GM12878 (cell line): Measurements from ENCODE around the gene MARS1. TPM values are rescaled to one million over a fixed set of nuclear protein-coding genes. Genes with fewer than 3 reads are reported as not detected.

Source experiments
- ATAC-seq: fragments of 200-7000 bp; cut with Tn5 transposase; 3 replicates; pipeline ENCODE4 v1.9.1; 2020; ENCODE audit warnings: mild to moderate bottlenecking, moderate library complexity
- BruUV-seq: library from RNA; stranded (reverse); fragments of 400-500 nt; replicated peaks from 2 replicates; lab custom pipeline; 2021; lab: Mats Ljungman, UMichigan
- CTCF ChIA-PET: fragments of 300-600 bp; sonication (Branson Sonifier 250); formaldehyde crosslinking; extraction: SDS; loops from one replicate; lab custom pipeline; 2021; ENCODE audit warnings: inconsistent platforms; lab: Yijun Ruan, JAX
- POLR2A ChIA-PET: fragments of 350-600 bp; formaldehyde crosslinking; extraction: SDS; loops from one replicate; lab custom pipeline; 2021; ENCODE audit warnings: inconsistent platforms; lab: Charles Lee
- RAD21 ChIA-PET: fragments of 300-600 bp; sonication (Branson Sonifier 250); formaldehyde crosslinking; loops from one replicate; lab custom pipeline; 2023; ENCODE audit warnings: antibody characterized with exemption; ENCODE audit not compliant: unreplicated experiment; lab: Charles Lee
- SMC1A ChIA-PET: fragments of 300-600 bp; sonication (Branson Sonifier 250); formaldehyde crosslinking; loops from one replicate; lab custom pipeline; 2023; ENCODE audit not compliant: unreplicated experiment, uncharacterized antibody; lab: Charles Lee
- DNase-seq: peaks from one replicate; pipeline ENCODE4 v3.0.0-alpha.2; 2011; ENCODE audit warnings: low read depth, low spot score
- FAIRE-seq: peaks from 3 replicates; lab custom pipeline; 2011; peaks lifted over from hg19 to GRCh38; lab: Jason Lieb, UNC
- H2AFZ ChIP-seq: 2 replicates; pipeline ENCODE4 v1.6.0; 2011; ENCODE audit warnings: low read depth, low read length, control low read depth; ENCODE audit not compliant: control insufficient read depth
- H3K27ac ChIP-seq: 2 replicates; pipeline ENCODE4 v1.5.1; 2011; ENCODE audit warnings: control low read depth; ENCODE audit not compliant: control insufficient read depth, insufficient read depth
- H3K27me3 ChIP-seq, 2 experiments: replicated peaks in 1 of 2; 2 replicates each; pipeline versions ENCODE4 v1.6.0 to v1.6.1; 2011; ENCODE audit warnings: low read length in 1 of 2; ENCODE audit not compliant: control insufficient read depth in 2 of 2, insufficient read depth in 2 of 2
- H3K36me3 ChIP-seq, 2 experiments: 2 replicates each; pipeline ENCODE4 v1.5.1; 2011; ENCODE audit warnings: low read length in 1 of 2; ENCODE audit not compliant: control insufficient read depth in 2 of 2, insufficient read depth in 2 of 2
- H3K4me1 ChIP-seq: 2 replicates; pipeline ENCODE4 v1.6.1; 2011; ENCODE audit warnings: mild to moderate bottlenecking, low read length, moderate library complexity, mixed read lengths; ENCODE audit not compliant: control insufficient read depth, insufficient read depth
- H3K4me2 ChIP-seq: 2 replicates; pipeline ENCODE4 v1.6.0; 2011; ENCODE audit warnings: control low read depth; ENCODE audit not compliant: control insufficient read depth, insufficient read depth
- H3K4me3 ChIP-seq: fragments of 200-600 bp; sonication (generic); 2 replicates; pipeline ENCODE4 v1.5.1; 2016
- H3K79me2 ChIP-seq: 2 replicates; pipeline ENCODE4 v1.6.0; 2011; ENCODE audit warnings: low read length; ENCODE audit not compliant: control insufficient read depth, insufficient read depth
- H3K9ac ChIP-seq: 2 replicates; pipeline ENCODE4 v1.8.0; 2011; ENCODE audit warnings: low read length, control low read depth, mixed read lengths; ENCODE audit not compliant: control insufficient read depth, insufficient read depth
- H3K9me3 ChIP-seq: replicated peaks from 3 replicates; pipeline ENCODE4 v1.5.1; 2011; ENCODE audit warnings: mild to moderate bottlenecking, low read length; ENCODE audit not compliant: control insufficient read depth, insufficient read depth
- H4K20me1 ChIP-seq: 2 replicates; pipeline ENCODE4 v1.6.0; 2011; ENCODE audit not compliant: control insufficient read depth, insufficient read depth
- BACH1 ChIP-seq: fragments of 450-650 bp; IDR thresholded peaks from 2 replicates; pipeline ENCODE4 v1.6.1; 2017; ENCODE audit warnings: mild to moderate bottlenecking, borderline replicate concordance
- CBX3 ChIP-seq: fragments of 200-600 bp; sonication (generic); IDR thresholded peaks from 2 replicates; pipeline ENCODE4 v1.6.1; 2016; ENCODE audit warnings: low read depth, borderline replicate concordance
- CBX5 ChIP-seq: sonication (generic); IDR thresholded peaks from 2 replicates; pipeline ENCODE4 v1.6.1; 2016; ENCODE audit warnings: low read depth, moderate library complexity, mild to moderate bottlenecking, inconsistent platforms
- ESRRA ChIP-seq: IDR thresholded peaks from 2 replicates; pipeline ENCODE4 v1.6.1; 2012; ENCODE audit warnings: mild to moderate bottlenecking, low read length, improper control_type of control experiment
- EZH2 ChIP-seq: IDR thresholded peaks from 2 replicates; pipeline ENCODE4 v1.6.1; 2012; ENCODE audit warnings: low read depth, mild to moderate bottlenecking, control low read depth, inconsistent platforms, low read length, borderline replicate concordance; ENCODE audit not compliant: control insufficient read depth
- HCFC1 ChIP-seq: fragments of 150-350 bp; IDR thresholded peaks from 2 replicates; pipeline ENCODE4 v1.6.1; 2014; ENCODE audit warnings: low read length
- HSF1 ChIP-seq: fragments of 150-350 bp; IDR thresholded peaks from 2 replicates; pipeline ENCODE4 v1.6.1; 2014; ENCODE audit warnings: mild to moderate bottlenecking, low read depth, low read length
- IKZF1 ChIP-seq: fragments of 450-650 bp; conservative IDR thresholded peaks from 2 replicates; pipeline ENCODE4 v1.6.1; 2017; ENCODE audit warnings: antibody characterized with exemption, mild to moderate bottlenecking
- IRF5 ChIP-seq: fragments of 450-650 bp; IDR thresholded peaks from 2 replicates; pipeline ENCODE4 v1.6.1; 2017; ENCODE audit warnings: borderline replicate concordance
- JUNB ChIP-seq: IDR thresholded peaks from 2 replicates; pipeline ENCODE4 v1.6.1; 2016; ENCODE audit warnings: antibody characterized with exemption, mild to moderate bottlenecking
- MTA2 ChIP-seq: fragments of 450-650 bp; IDR thresholded peaks from 2 replicates; pipeline ENCODE4 v1.6.1; 2016; ENCODE audit warnings: low read depth, mild to moderate bottlenecking, moderate library complexity
- MYB ChIP-seq: fragments of 150-350 bp; IDR thresholded peaks from 2 replicates; pipeline ENCODE4 v1.6.1; 2014; ENCODE audit warnings: mild to moderate bottlenecking, low read depth, low read length, borderline replicate concordance
- PML ChIP-seq: IDR thresholded peaks from 2 replicates; pipeline ENCODE4 v1.6.1; 2012; ENCODE audit warnings: low read length, inconsistent platforms
- POLR2A ChIP-seq: IDR thresholded peaks from 2 replicates; pipeline ENCODE4 v1.6.1; 2011; ENCODE audit warnings: low read depth, mild to moderate bottlenecking, low read length
- POLR2AphosphoS5 ChIP-seq: IDR thresholded peaks from 2 replicates; pipeline ENCODE4 v1.6.1; 2011; ENCODE audit warnings: mild to moderate bottlenecking, low read length, inconsistent platforms
- RAD51 ChIP-seq: fragments of 450-650 bp; IDR thresholded peaks from 2 replicates; pipeline ENCODE4 v1.6.1; 2016; ENCODE audit warnings: moderate library complexity, mild to moderate bottlenecking, inconsistent platforms
- SMARCA5 ChIP-seq: fragments of 450-650 bp; IDR thresholded peaks from 2 replicates; pipeline ENCODE4 v1.6.1; 2017; ENCODE audit warnings: mild to moderate bottlenecking
- SRF ChIP-seq, 2 experiments: IDR thresholded peaks; 2 replicates each; pipeline ENCODE4 v1.6.1; 2011; ENCODE audit warnings: low read depth in 2 of 2, low read length in 2 of 2, mild to moderate bottlenecking in 1 of 2, moderate library complexity in 1 of 2
- STAT3 ChIP-seq: IDR thresholded peaks from 2 replicates; pipeline ENCODE4 v1.6.1; 2011; ENCODE audit warnings: low read depth, low read length, improper control_type of control experiment
- TCF12 ChIP-seq: IDR thresholded peaks from 2 replicates; pipeline ENCODE4 v1.6.1; 2011; ENCODE audit warnings: low read depth, mild to moderate bottlenecking, low read length
- ZBED1 ChIP-seq: IDR thresholded peaks from 2 replicates; pipeline ENCODE4 v1.6.1; 2016; ENCODE audit warnings: borderline replicate concordance
- ZBTB33 ChIP-seq: fragments of 450-650 bp; IDR thresholded peaks from 2 replicates; pipeline ENCODE4 v1.6.1; 2017; ENCODE audit warnings: mild to moderate bottlenecking
- WGBS: methylation state at CpG from one replicate; pipeline ENCODE4 v1.1.6; 2016; ENCODE audit warnings: low lambda C conversion rate; ENCODE audit not compliant: insufficient replicate concordance, insufficient coverage; ENCODE audit errors: missing lambda C conversion rate; 5-methylcytosine and 5-hydroxymethylcytosine counted together
- in situ Hi-C: fragments of 300-500 bp; cut with MboI; formaldehyde crosslinking; loops from 9 replicates; pipeline ENCODE4 v1.14.3; 2018; ENCODE audit warnings: mixed read lengths
- intact Hi-C: fragments of 100-400 bp; cut with micrococcal nuclease; formaldehyde crosslinking; loops from one replicate; pipeline ENCODE4 v1.14.2; 2022; ENCODE audit not compliant: unreplicated experiment
- polyA plus RNA-seq, 11 experiments: library from polyadenylated mRNA; depleted of rRNA in 4 of 11; unstranded in 6 of 11; stranded (reverse) in 5 of 11; fragments of >200 nt; fragmentation: Nextera tagmentation in 4 of 11; fragmentation: Illumina TruSeq in 1 of 11; extraction: Ambion mirVana in 4 of 11; extraction: Trizol in 1 of 11; gene quantifications; 1 replicate in 1 of 11; 2 replicates in 10 of 11; pipeline versions ENCODE4 v1.2.1 to v1.2.3, GENCODE V29; 2011 to 2016; ENCODE audit warnings: inconsistent platforms in 2 of 11, missing spikeins in 2 of 11, low read depth in 1 of 11
- total RNA-seq, 4 experiments: library from RNA; depleted of rRNA in 3 of 4; stranded (reverse); fragments of >200 nt in 3 of 4; fragmentation: Illumina TruSeq in 1 of 4; extraction: Trizol in 1 of 4; gene quantifications; 2 replicates each; pipeline versions ENCODE4 v1.2.1 to v1.2.3, GENCODE V29; 2013 to 2021

MARS1 gene
- total and polyA plus RNA-seq, 10 of the 15 experiments (the other 5 are each of a cell fraction or from before 2014, with no cell fraction given) = 72.3 to 270 (median 153) TPM

- TF ChIP-seq POLR2AphosphoS5 = no peak
- TF ChIP-seq HSF1 = no peak
- no peak for TF ChIP-seq MTA2
- TF ChIP-seq CBX3 = no peak
- no peak for TF ChIP-seq TCF12
- TF ChIP-seq SMARCA5 = no peak
- TF ChIP-seq SRF (IDR thresholded peaks at IDR 0.05; ENCODE audit: low read depth in 2 of 2, low read length in 2 of 2) = no peak
- no peak for TF ChIP-seq RAD51
Observed at GRCh38 chr12:57471661-57472060, 16.2 kb upstream of the MARS1 start (continued).

- peaks cover 29% of the 10 kb centered on the region for H3K79me2 ChIP-seq
- no peak for DNase-seq
- in situ Hi-C loops (no loop called here), intact Hi-C loops (loop anchor here (10.0 kb wide), 1 partner anchor 282 kb away; the partner anchor contains the start of genes CDK4 and MARCHF9)
- ChIA-PET POLR2A (interaction anchor here (1.0 kb wide), 1 partner anchor 20 kb away, joined by 3 read pairs; no protein-coding TSS in a partner anchor), CTCF (interaction anchor here (2.2 kb wide), 1 partner anchor 9 kb away, joined by 8 read pairs; no protein-coding TSS in a partner anchor), RAD21 (no interaction called here), SMC1A (interaction anchor here (1.4 kb wide), 1 partner anchor 19 kb away, joined by 3 read pairs; no protein-coding TSS in a partner anchor)
- ATAC-seq = no peak
- H3K4me2 ChIP-seq = no peak overlapping the region
- H4K20me1 ChIP-seq = no peaks in the 10 kb centered on the region
- peaks cover 5% of the 10 kb centered on the region for H3K4me1 ChIP-seq
- H3K9ac ChIP-seq = no peak overlapping the region
- no TSS peak for BruUV-seq
- no peak overlapping the region for H3K27ac ChIP-seq
- H3K4me3 ChIP-seq = no peak overlapping the region
- no peak overlapping the region for H2AFZ ChIP-seq
- H3K36me3 ChIP-seq = peaks cover 1 to 30% of the 10 kb centered on the region in 2 experiments
- no peaks in the 10 kb centered on the region for H3K9me3 ChIP-seq
- WGBS = 97% methylated on average over 3 of the region's 3 CpGs
- no peak for FAIRE-seq
- H3K27me3 ChIP-seq = no peaks in the 10 kb centered on the region
- no peak for TF ChIP-seq IKZF1
- TF ChIP-seq ESRRA = no peak
- TF ChIP-seq EZH2 = no peak
- no peak for TF ChIP-seq CBX5
- no peak for TF ChIP-seq STAT3
- TF ChIP-seq PML = no peak
- TF ChIP-seq IRF5 = no peak
- TF ChIP-seq MYB = no peak
- TF ChIP-seq POLR2A = no peak
- TF ChIP-seq HCFC1 = no peak
- TF ChIP-seq ZBED1 = no peak
- TF ChIP-seq JUNB = no peak
- no peak for TF ChIP-seq BACH1
- no peak for TF ChIP-seq ZBTB33
Observed at GRCh38 chr12:57472391-57472790, 15.5 kb upstream of the MARS1 start.
